HepG2 (cell line): ENCODE results near the gene RAB15. TPM values are rescaled to one million over a fixed set of nuclear protein-coding genes. Genes with fewer than 3 reads are reported as not detected.
A peak's percentile ranks its signal among the peaks of the same experiment; 100 is the strongest.

Experiments
- ATAC-seq: fragments of 200-7000 bp; cut with Tn5 transposase; 3 replicates; pipeline ENCODE4 v1.9.1; 2020; ENCODE audit warnings: mild to moderate bottlenecking, moderate library complexity
- BruUV-seq: library from RNA; stranded (reverse); fragments of 400-500 nt; replicated peaks from 2 replicates; lab custom pipeline; 2021; lab: Mats Ljungman, UMichigan
- CTCF ChIA-PET: fragments of 300-600 bp; formaldehyde crosslinking; extraction: SDS; loops from one replicate; lab custom pipeline; 2021; ENCODE audit warnings: low total read pairs, inconsistent platforms, low intra/inter-chr PET ratio; lab: Yijun Ruan, JAX
- POLR2A ChIA-PET: fragments of 350-600 bp; sonication (Branson Sonifier 250); formaldehyde crosslinking; loops from one replicate; lab custom pipeline; 2020; ENCODE audit warnings: antibody characterized with exemption, inconsistent platforms; lab: Yijun Ruan, JAX
- DNase-seq: peaks from one replicate; pipeline ENCODE4 v3.0.0-alpha.2; 2015; ENCODE audit warnings: low spot score
- FAIRE-seq: peaks from 3 replicates; lab custom pipeline; 2011; peaks lifted over from hg19 to GRCh38; lab: Jason Lieb, UNC
- H2AFZ ChIP-seq: one replicate; pipeline ENCODE4 v1.6.1; 2011; ENCODE audit warnings: low read length, inconsistent platforms
- H3K27ac ChIP-seq: fragments of 300-600 bp; 3 replicates; pipeline ENCODE4 v1.8.0; 2011; ENCODE audit warnings: mixed run types, mild to moderate bottlenecking, mixed read lengths, low read length, inconsistent platforms; ENCODE audit not compliant: insufficient read depth; ENCODE audit errors: extremely low read length
- H3K27me3 ChIP-seq, 2 experiments: fragments of 200-600 bp in 1 of 2; 2 replicates in 1 of 2; 3 replicates in 1 of 2; pipeline versions ENCODE4 v1.6.0 to v1.8.0; 2011; ENCODE audit warnings: low read length in 2 of 2, mild to moderate bottlenecking in 2 of 2, moderate library complexity in 2 of 2, inconsistent platforms in 1 of 2; ENCODE audit not compliant: insufficient read depth in 2 of 2, control insufficient read depth in 1 of 2
- H3K36me3 ChIP-seq, 2 experiments: fragments of 200-600 bp in 1 of 2; replicated peaks in 1 of 2; 2 replicates in 1 of 2; 3 replicates in 1 of 2; pipeline versions ENCODE4 v1.5.1 to v1.8.0; 2011; ENCODE audit warnings: low read length in 2 of 2, inconsistent platforms in 1 of 2; ENCODE audit not compliant: insufficient read depth in 2 of 2, control insufficient read depth in 1 of 2
- H3K4me1 ChIP-seq: 2 replicates; pipeline ENCODE4 v1.5.1; 2012; ENCODE audit warnings: low read length, inconsistent platforms; ENCODE audit not compliant: insufficient read depth
- H3K4me2 ChIP-seq: 2 replicates; pipeline ENCODE4 v1.6.0; 2011; ENCODE audit warnings: low read depth, low read length, inconsistent platforms
- H3K4me3 ChIP-seq, 3 experiments: fragments of 200-600 bp in 1 of 3; sonication (generic), shearing (Covaris generic) in 1 of 3; replicated peaks in 1 of 3; 2 replicates each; pipeline ENCODE4 v1.5.1; 2011 to 2016; ENCODE audit warnings: low read length in 3 of 3, inconsistent platforms in 2 of 3, low read depth in 2 of 3, mild to moderate bottlenecking in 2 of 3, control low read depth in 1 of 3, mixed read lengths in 1 of 3; ENCODE audit not compliant: insufficient read depth in 1 of 3
- H3K79me2 ChIP-seq: one replicate; pipeline ENCODE4 v1.6.1; 2011; ENCODE audit warnings: low read length, inconsistent platforms; ENCODE audit not compliant: insufficient read depth
- H3K9ac ChIP-seq: 2 replicates; pipeline ENCODE4 v1.6.0; 2011; ENCODE audit warnings: mild to moderate bottlenecking, low read depth, low read length, inconsistent platforms; ENCODE audit not compliant: insufficient read depth
- H3K9me3 ChIP-seq: 2 replicates; pipeline ENCODE4 v1.5.1; 2012; ENCODE audit warnings: mild to moderate bottlenecking, low read length
- H4K20me1 ChIP-seq: 2 replicates; pipeline ENCODE4 v1.6.0; 2011; ENCODE audit warnings: inconsistent platforms, mild to moderate bottlenecking, low read length, moderate library complexity; ENCODE audit not compliant: insufficient read depth
- CBX2 ChIP-seq, 2 experiments: fragments of 200-600 bp in 1 of 2; sonication (generic); formaldehyde crosslinking in 1 of 2; IDR thresholded peaks; 2 replicates each; pipeline versions ENCODE4 v1.7.0 to v1.8.1; 2018 to 2022; ENCODE audit warnings: low read depth in 2 of 2, low read length in 1 of 2, mild to moderate bottlenecking in 1 of 2, missing genetic modification reagents in 1 of 2
- CREB1 ChIP-seq, 2 experiments: fragments of 450-650 bp in 1 of 2; IDR thresholded peaks; 2 replicates each; pipeline ENCODE4 v1.6.1; 2016 to 2017; ENCODE audit warnings: control low read depth in 1 of 2, mild to moderate bottlenecking in 1 of 2, missing compliant biosample characterization in 1 of 2, missing genetic modification characterization in 1 of 2
- EP300 ChIP-seq, 3 experiments: sonication (generic) in 1 of 3; formaldehyde crosslinking in 1 of 3; IDR thresholded peaks; 2 replicates each; pipeline versions ENCODE4 v1.5.1 to v1.6.1; 2011 to 2020; ENCODE audit warnings: low read depth in 2 of 3, low read length in 2 of 3, borderline replicate concordance in 1 of 3, improper control_type of control experiment in 1 of 3, mild to moderate bottlenecking in 1 of 3, missing genetic modification reagents in 1 of 3, moderate library complexity in 1 of 3
- FOXA1 ChIP-seq, 2 experiments: fragments of 450-650 bp in 1 of 2; sonication (generic) in 1 of 2; formaldehyde crosslinking in 1 of 2; IDR thresholded peaks; 2 replicates each; pipeline versions ENCODE4 v1.4.0 to v1.6.1; 2016 to 2020; ENCODE audit warnings: missing genetic modification reagents in 1 of 2
- FOXA3 ChIP-seq: IDR thresholded peaks from 2 replicates; pipeline ENCODE4 v1.6.1; 2016; ENCODE audit warnings: missing genetic modification reagents, missing compliant biosample characterization
- HOXA7 ChIP-seq: sonication (generic); formaldehyde crosslinking; IDR thresholded peaks from 2 replicates; pipeline ENCODE4 v1.8.1; 2022; ENCODE audit warnings: mild to moderate bottlenecking, missing genetic modification reagents, moderate library complexity
- IRF2 ChIP-seq: IDR thresholded peaks from 2 replicates; pipeline ENCODE4 v1.6.1; 2018; ENCODE audit warnings: missing genetic modification reagents, missing compliant biosample characterization
- JDP2 ChIP-seq: sonication (generic); formaldehyde crosslinking; IDR thresholded peaks from 2 replicates; pipeline ENCODE4 v1.8.1; 2022; ENCODE audit warnings: missing genetic modification reagents, borderline replicate concordance
- MED1 ChIP-seq: sonication (generic); formaldehyde crosslinking; IDR thresholded peaks from 2 replicates; pipeline ENCODE4 v1.4.0; 2020; ENCODE audit warnings: missing genetic modification reagents
- MXI1 ChIP-seq: IDR thresholded peaks from 3 replicates; pipeline ENCODE4 v1.6.1; 2012; ENCODE audit warnings: low read depth, low read length, inconsistent platforms, borderline replicate concordance
- NCOA5 ChIP-seq: sonication (generic); formaldehyde crosslinking; IDR thresholded peaks from 2 replicates; pipeline ENCODE4 v1.4.0; 2020; ENCODE audit warnings: missing genetic modification reagents
- PLRG1 ChIP-seq: fragments of 450-650 bp; conservative IDR thresholded peaks from 2 replicates; pipeline ENCODE4 v1.6.1; 2016
- SALL1 ChIP-seq: sonication (generic); formaldehyde crosslinking; IDR thresholded peaks from 2 replicates; pipeline ENCODE4 v1.8.0; 2022; ENCODE audit warnings: mild to moderate bottlenecking, missing genetic modification reagents
- SP1 ChIP-seq, 2 experiments: fragments of 450-650 bp in 1 of 2; sonication (generic) in 1 of 2; formaldehyde crosslinking in 1 of 2; IDR thresholded peaks; 2 replicates each; pipeline versions ENCODE4 v1.4.0 to v1.6.1; 2016 to 2020; ENCODE audit warnings: missing genetic modification reagents in 1 of 2
- TBX2 ChIP-seq: sonication (generic); formaldehyde crosslinking; IDR thresholded peaks from 2 replicates; pipeline ENCODE4 v1.5.0; 2020; ENCODE audit warnings: missing genetic modification reagents, mild to moderate bottlenecking, borderline replicate concordance
- THAP8 ChIP-seq: sonication (generic); formaldehyde crosslinking; IDR thresholded peaks from 2 replicates; pipeline ENCODE4 v1.5.1; 2020; ENCODE audit warnings: missing genetic modification reagents, mild to moderate bottlenecking, borderline replicate concordance
- ZFX ChIP-seq: sonication (generic); formaldehyde crosslinking; IDR thresholded peaks from 2 replicates; pipeline ENCODE4 v1.4.0; 2020; ENCODE audit warnings: mild to moderate bottlenecking, low read depth, missing genetic modification reagents, moderate library complexity
- ZNF670 ChIP-seq: sonication (generic); formaldehyde crosslinking; IDR thresholded peaks from 2 replicates; pipeline ENCODE4 v1.8.0; 2022; ENCODE audit warnings: mild to moderate bottlenecking, missing genetic modification reagents, borderline replicate concordance
- ZNF878 ChIP-seq: sonication (generic); formaldehyde crosslinking; IDR thresholded peaks from 2 replicates; pipeline ENCODE4 v1.8.1; 2023; ENCODE audit warnings: mild to moderate bottlenecking, missing genetic modification reagents, moderate library complexity
- WGBS: methylation state at CpG from one replicate; pipeline ENCODE4 v1.1.6; 2017; ENCODE audit warnings: low lambda C conversion rate; 5-methylcytosine and 5-hydroxymethylcytosine counted together
- in situ Hi-C: cut with HindIII; loops from 2 replicates; pipeline ENCODE4 v1.10.0; 2017; ENCODE audit warnings: low pct_unique_long_range_greater_than_20kb; ENCODE audit not compliant: extremely low pct_ligation_motif_present
- intact Hi-C: fragments of 100-400 bp; cut with micrococcal nuclease; formaldehyde crosslinking; loops from one replicate; pipeline ENCODE4 v1.10.0; 2022; ENCODE audit not compliant: unreplicated experiment
- polyA plus RNA-seq, 8 experiments: library from polyadenylated mRNA; depleted of rRNA in 3 of 8; stranded (reverse) in 7 of 8; unstranded in 1 of 8; fragments of >200 nt; fragmentation: Illumina TruSeq in 4 of 8; extraction: Trizol in 4 of 8; gene quantifications; 2 replicates each; pipeline versions ENCODE4 v1.2.1 to v1.2.3, GENCODE V29; 2011 to 2016; ENCODE audit warnings: low read depth in 4 of 8, missing spikeins in 1 of 8, mixed read lengths in 1 of 8; ENCODE audit not compliant: insufficient read depth in 1 of 8
- total RNA-seq, 5 experiments: library from RNA; depleted of rRNA; stranded (reverse); fragments of >200 nt; fragmentation: Illumina TruSeq; extraction: Trizol; gene quantifications; 2 replicates each; pipeline ENCODE4 v1.2.3, GENCODE V29; 2016; ENCODE audit warnings: low read depth in 1 of 5
- TF ChIP-seq, protein P1 (sequence below): sonication (generic); formaldehyde crosslinking; IDR thresholded peaks from 2 replicates; pipeline ENCODE4 v1.4.0; 2020; ENCODE audit warnings: missing genetic modification reagents
- TF ChIP-seq, protein P2 (sequence below): sonication (generic); formaldehyde crosslinking; IDR thresholded peaks from 2 replicates; pipeline ENCODE4 v1.4.0; 2020; ENCODE audit warnings: missing genetic modification reagents

The RAB15 gene
- total and polyA plus RNA-seq, 2 of the 13 experiments (the other 11 are each of a cell fraction or from before 2014, with no cell fraction given): 7.4 to 18.5 TPM

- no peaks in the 10 kb centered on the region for H3K79me2 ChIP-seq
- H3K36me3 ChIP-seq: peaks cover 0 to 5% of the 10 kb centered on the region in 2 experiments; a peak in 2 of 5 replicates
- H3K4me3 ChIP-seq: no peak overlapping the region
- no peak overlapping the region for H2AFZ ChIP-seq
- H3K9me3 ChIP-seq: no peaks in the 10 kb centered on the region
- H3K27me3 ChIP-seq: no peaks in the 10 kb centered on the region
- H3K27ac ChIP-seq: no peak overlapping the region
- DNase-seq (no peak), ATAC-seq (peak; percentile 68), FAIRE-seq (peak; percentile 42)
- BruUV-seq: no TSS peak
- H3K4me1 ChIP-seq: peaks cover 16% of the 10 kb centered on the region
- H3K4me2 ChIP-seq: no peak overlapping the region
- in situ Hi-C loops: no loop called here
- POLR2A ChIA-PET: no interaction called here
- H4K20me1 ChIP-seq: no peaks in the 10 kb centered on the region
- H3K9ac ChIP-seq: no peak overlapping the region
- intact Hi-C loops: no loop called here
- WGBS: 21% methylated on average over 6 of the region's 6 CpGs
- CTCF ChIA-PET: no interaction called here
- no peak for TF ChIP-seq PLRG1
- TF ChIP-seq CBX2 (IDR thresholded peaks at IDR 0.05; ENCODE audit: low read depth, low read length): no peak
- no peak for TF ChIP-seq CBX2 (CRISPR knock-in tag; IDR thresholded peaks at IDR 0.05; ENCODE audit: low read depth)
- TF ChIP-seq FOXA3 (CRISPR knock-in tag): peak; percentile 41; the same call in 1 of the 2 replicates
- TF ChIP-seq, protein P1, sequence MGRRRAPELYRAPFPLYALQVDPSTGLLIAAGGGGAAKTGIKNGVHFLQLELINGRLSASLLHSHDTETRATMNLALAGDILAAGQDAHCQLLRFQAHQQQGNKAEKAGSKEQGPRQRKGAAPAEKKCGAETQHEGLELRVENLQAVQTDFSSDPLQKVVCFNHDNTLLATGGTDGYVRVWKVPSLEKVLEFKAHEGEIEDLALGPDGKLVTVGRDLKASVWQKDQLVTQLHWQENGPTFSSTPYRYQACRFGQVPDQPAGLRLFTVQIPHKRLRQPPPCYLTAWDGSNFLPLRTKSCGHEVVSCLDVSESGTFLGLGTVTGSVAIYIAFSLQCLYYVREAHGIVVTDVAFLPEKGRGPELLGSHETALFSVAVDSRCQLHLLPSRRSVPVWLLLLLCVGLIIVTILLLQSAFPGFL (CRISPR knock-in tag): no peak
- peak in 1 of 2 experiments; percentile 31; a peak in 1 of 4 replicates for TF ChIP-seq EP300 (IDR thresholded peaks at IDR 0.05; ENCODE audit: low read depth in 2 of 2, low read length in 2 of 2)
- no peak for TF ChIP-seq EP300 (CRISPR knock-in tag; IDR thresholded peaks at IDR 0.05; ENCODE audit: borderline replicate concordance)
- TF ChIP-seq MED1 (CRISPR knock-in tag): 0 out of 2 replicates have a peak, but pooled peaks have one; percentile 38
- TF ChIP-seq SALL1 (CRISPR knock-in tag): peak; percentile 22; the same call in 1 of the 2 replicates
- TF ChIP-seq, protein P2, sequence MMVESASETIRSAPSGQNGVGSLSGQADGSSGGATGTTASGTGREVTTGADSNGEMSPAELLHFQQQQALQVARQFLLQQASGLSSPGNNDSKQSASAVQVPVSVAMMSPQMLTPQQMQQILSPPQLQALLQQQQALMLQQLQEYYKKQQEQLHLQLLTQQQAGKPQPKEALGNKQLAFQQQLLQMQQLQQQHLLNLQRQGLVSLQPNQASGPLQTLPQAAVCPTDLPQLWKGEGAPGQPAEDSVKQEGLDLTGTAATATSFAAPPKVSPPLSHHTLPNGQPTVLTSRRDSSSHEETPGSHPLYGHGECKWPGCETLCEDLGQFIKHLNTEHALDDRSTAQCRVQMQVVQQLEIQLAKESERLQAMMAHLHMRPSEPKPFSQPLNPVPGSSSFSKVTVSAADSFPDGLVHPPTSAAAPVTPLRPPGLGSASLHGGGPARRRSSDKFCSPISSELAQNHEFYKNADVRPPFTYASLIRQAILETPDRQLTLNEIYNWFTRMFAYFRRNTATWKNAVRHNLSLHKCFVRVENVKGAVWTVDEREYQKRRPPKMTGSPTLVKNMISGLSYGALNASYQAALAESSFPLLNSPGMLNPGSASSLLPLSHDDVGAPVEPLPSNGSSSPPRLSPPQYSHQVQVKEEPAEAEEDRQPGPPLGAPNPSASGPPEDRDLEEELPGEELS (CRISPR knock-in tag): peak; percentile 62
- TF ChIP-seq ZFX (CRISPR knock-in tag): peak; percentile 37; the same call in 1 of the 2 replicates
- TF ChIP-seq SP1 (IDR thresholded peaks at IDR 0.05): no peak
- TF ChIP-seq SP1 (CRISPR knock-in tag; IDR thresholded peaks at IDR 0.05): no peak
- no peak for TF ChIP-seq HOXA7 (CRISPR knock-in tag)
- no peak for TF ChIP-seq MXI1
- 0 out of 2 replicates have a peak, but pooled peaks have one; percentile 49 for TF ChIP-seq ZNF878
- no peak for TF ChIP-seq THAP8
- no peak for TF ChIP-seq CREB1 (IDR thresholded peaks at IDR 0.05)
- no peak for TF ChIP-seq CREB1 (CRISPR knock-in tag; IDR thresholded peaks at IDR 0.05)
- TF ChIP-seq TBX2 (CRISPR knock-in tag): peak; percentile 61; the same call in 1 of the 2 replicates
- TF ChIP-seq IRF2: 0 out of 2 replicates have a peak, but pooled peaks have one; percentile 28
- no peak for TF ChIP-seq NCOA5 (CRISPR knock-in tag)
- TF ChIP-seq FOXA1 (IDR thresholded peaks at IDR 0.05): no peak
- TF ChIP-seq FOXA1 (CRISPR knock-in tag; IDR thresholded peaks at IDR 0.05): peak; percentile 67
- TF ChIP-seq ZNF670 (CRISPR knock-in tag): no peak
- TF ChIP-seq JDP2 (CRISPR knock-in tag): no peak
Observed at GRCh38 chr14:64955297-64955696, 16.8 kb downstream of the RAB15 start.
